Measurements from ENCODE around the gene CYP21A2. TPM values are rescaled to one million over a fixed set of nuclear protein-coding genes. Genes with fewer than 3 reads are reported as not detected.
"Not testable (repeated sequence)": the region's sequence is repeated elsewhere in the genome, so short reads cannot be mapped to it uniquely, and the experiment has no call there.

The CYP21A2 gene
- not detected in 2 replicates for total RNA-seq (2014; rRNA removed; shearing (Covaris generic))

DNA sequence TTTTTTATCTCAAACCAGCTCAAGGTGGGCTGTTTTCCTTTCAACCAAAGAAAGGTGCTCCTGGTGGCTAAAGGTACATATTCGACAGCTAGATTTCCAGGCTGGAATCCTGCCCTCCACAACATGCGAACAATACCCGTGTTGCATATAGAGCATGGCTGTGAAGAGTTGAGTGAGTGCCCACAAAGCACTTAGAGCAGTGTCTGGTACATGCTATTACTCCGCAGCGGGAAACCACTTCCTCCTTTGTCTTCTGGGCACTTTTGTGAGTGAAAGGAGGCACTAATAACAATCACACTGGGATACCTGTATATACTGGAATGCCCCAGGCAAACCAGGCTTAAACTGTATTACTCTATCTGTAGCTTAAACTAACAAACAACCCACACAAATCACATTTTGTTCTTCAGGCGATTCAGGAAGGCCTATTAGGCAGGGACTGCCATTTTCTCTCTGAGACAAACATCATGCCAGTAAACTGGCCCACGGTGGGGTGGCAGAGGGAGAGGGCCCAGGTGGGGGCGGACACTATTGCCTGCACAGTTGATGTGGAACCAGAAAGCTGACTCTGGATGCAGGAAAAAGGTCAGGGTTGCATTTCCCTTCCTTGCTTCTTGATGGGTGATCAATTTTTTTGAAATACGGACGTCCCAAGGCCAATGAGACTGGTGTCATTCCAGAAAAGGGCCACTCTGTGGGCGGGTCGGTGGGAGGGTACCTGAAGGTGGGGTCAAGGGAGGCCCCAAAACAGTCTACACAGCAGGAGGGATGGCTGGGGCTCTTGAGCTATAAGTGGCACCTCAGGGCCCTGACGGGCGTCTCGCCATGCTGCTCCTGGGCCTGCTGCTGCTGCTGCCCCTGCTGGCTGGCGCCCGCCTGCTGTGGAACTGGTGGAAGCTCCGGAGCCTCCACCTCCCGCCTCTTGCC lies at the start of gene CYP21A2:
TSS of gene CYP21A2 (plus strand) at position 818 of the 927 bp plus-strand sequence. CDS start at position 826, 8 bp downstream.
- not testable (repeated sequence) for DNase-seq (ENCODE audit: low spot score)

- DNase-seq (ENCODE audit: low spot score): not testable (repeated sequence)
These were observed 48.9 kb upstream of the CYP21A2 start for GRCh38 chr6:31989363-31989762.

DNA sequence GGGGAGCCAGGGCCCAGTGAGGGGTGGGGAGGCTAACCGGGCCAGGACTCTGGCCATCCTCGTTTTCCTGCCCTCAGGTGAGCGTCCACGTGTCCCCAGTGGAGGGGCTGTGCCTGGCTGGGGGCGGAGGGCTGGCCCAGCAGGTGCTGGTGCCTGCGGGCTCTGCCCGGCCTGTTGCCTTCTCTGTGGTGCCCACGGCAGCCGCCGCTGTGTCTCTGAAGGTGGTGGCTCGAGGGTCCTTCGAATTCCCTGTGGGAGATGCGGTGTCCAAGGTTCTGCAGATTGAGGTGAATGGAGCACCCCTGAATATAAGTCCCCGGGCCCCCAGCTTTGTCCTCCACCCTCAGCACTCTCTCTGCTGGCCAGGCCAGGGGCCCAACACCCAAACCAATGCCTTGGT lies 43.8 kb upstream of the CYP21A2 start:
- DNase-seq (ENCODE audit: low spot score): not testable (repeated sequence)

GRCh38 chr6:31996385-31996784 lies 41.8 kb upstream of the CYP21A2 start:
- DNase-seq (ENCODE audit: low spot score): not testable (repeated sequence)

DNA sequence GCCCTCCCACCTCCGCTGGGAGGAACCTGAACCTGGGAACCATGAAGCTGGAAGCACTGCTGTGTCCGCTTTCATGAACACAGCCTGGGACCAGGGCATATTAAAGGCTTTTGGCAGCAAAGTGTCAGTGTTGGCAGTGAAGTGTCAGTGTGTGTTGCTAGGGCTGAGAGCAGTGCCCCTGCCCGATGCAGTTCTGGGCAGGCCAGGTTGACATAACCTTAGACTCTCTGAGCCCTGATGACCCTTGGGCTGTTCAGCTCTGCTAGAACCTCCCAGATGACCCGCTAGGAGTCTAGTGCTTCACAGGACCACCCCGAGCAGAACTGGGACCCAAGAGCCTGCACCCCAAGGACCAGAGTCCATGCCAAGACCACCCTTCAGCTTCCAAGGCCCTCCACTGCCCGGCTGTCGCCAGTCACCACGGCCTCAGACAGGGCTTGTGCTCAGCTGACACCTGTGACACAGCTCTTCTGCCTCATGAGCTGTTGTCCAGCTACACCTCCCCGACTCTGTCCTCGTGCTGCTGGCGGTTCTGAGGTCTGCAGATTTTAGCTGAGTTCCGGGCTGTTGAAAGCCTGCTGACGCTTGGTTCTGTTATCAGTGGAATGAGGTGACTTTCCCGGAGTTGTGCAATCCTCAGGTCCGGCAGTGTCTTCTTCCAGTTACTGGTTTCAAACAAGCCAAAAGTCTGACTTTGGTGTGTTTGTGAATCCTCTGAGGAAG lies 35.5 kb upstream of the CYP21A2 start:
- not testable (repeated sequence) for DNase-seq (ENCODE audit: low spot score)

DNA sequence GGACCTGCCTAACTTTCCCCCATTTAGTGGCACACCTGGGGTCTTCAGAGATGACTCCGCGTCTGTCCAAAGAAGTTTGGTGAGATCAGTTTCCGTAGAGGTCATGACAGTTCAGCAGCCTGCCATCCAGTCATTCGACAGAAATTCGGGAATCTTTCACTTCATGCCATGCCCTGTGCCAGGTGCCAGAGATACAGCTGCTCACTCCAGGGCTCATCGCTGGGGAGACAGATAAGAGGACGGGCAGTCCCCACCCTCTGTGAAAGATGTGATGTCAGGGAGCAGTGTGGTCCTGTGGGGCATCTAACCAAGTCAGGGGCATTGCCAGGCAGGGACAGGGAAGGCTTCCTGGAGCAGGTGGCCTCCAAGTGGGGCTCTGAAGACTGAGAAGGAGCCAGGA lies 34.9 kb upstream of the CYP21A2 start:
- DNase-seq (ENCODE audit: low spot score): not testable (repeated sequence)

GRCh38 chr6:32004393-32004792 lies 33.8 kb upstream of the CYP21A2 start:
- not testable (repeated sequence) for DNase-seq (ENCODE audit: low spot score)

GRCh38 chr6:32004864-32005537 lies 33.2 kb upstream of the CYP21A2 start:
- DNase-seq (ENCODE audit: low spot score): not testable (repeated sequence)

- peak; percentile 2 for DNase-seq (ENCODE audit: low spot score)
These were observed 32.7 kb upstream of the CYP21A2 start for GRCh38 chr6:32005538-32005880.

DNA sequence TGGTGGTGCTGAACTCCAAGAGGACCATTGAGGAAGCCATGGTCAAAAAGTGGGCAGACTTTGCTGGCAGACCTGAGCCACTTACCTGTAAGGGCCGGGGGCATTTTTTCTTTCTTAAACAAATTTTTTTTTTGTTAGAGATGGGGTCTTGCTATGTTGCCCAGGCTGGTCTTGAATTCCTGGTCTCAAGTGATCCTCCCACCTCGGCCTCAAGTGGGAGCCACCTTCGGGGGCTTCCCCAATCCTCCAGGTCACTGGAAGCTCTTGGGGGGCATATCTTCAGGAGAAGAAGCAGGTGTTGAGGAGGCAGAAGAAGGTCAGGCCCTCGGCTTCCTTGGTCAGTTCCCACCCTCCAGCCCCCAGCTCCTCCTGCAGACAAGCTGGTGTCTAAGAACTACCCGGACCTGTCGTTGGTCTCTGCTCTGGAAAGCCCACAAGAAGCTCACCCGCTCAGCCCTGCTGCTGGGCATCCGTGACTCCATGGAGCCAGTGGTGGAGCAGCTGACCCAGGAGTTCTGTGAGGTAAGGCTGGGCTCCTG lies 32.2 kb upstream of the CYP21A2 start:
- DNase-seq (ENCODE audit: low spot score): not testable (repeated sequence)

GRCh38 chr6:32007086-32007485 lies 31.1 kb upstream of the CYP21A2 start:
- not testable (repeated sequence) for DNase-seq (ENCODE audit: low spot score)

GRCh38 chr6:32008037-32008436 lies 30.2 kb upstream of the CYP21A2 start:
- DNase-seq (ENCODE audit: low spot score): not testable (repeated sequence)

- not testable (repeated sequence) for DNase-seq (ENCODE audit: low spot score)
These were observed 29.6 kb upstream of the CYP21A2 start for GRCh38 chr6:32008616-32009015.

GRCh38 chr6:32009537-32009936 lies 28.7 kb upstream of the CYP21A2 start:
- DNase-seq (ENCODE audit: low spot score): not testable (repeated sequence)

DNA sequence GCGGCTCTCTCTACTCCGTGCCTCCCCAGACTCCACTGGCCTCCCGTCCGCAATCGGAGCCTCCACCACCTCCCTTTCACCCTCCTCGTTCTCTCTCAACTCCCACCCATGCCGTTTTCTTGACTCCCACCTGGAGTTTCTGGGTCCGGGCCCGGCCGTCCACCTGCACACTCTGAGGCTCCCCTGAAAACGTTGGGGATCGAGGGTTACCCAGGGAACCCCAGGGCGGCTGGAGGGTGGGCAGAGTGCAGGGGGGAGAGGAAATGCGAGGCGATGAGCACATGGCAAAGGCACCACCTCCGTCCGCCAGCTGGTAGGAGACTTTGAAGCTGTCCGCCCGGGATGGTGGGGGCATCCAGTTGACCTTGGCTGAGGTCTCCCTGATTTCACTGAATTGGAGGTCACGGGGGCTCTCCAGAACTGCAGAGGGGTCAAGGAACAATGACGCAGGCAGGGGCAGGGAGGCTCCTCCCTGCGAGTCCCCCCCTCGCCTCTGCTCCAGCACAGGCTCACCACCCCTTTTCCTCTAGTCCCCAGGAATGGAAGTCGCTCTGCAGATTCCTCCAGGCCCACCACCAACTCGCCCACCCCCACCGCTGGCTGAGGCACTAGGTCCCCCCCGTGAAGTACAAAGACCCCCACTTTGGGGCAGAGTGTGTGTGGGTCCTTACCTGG lies 27.2 kb upstream of the CYP21A2 start:
- not testable (repeated sequence) for DNase-seq (ENCODE audit: low spot score)

DNA sequence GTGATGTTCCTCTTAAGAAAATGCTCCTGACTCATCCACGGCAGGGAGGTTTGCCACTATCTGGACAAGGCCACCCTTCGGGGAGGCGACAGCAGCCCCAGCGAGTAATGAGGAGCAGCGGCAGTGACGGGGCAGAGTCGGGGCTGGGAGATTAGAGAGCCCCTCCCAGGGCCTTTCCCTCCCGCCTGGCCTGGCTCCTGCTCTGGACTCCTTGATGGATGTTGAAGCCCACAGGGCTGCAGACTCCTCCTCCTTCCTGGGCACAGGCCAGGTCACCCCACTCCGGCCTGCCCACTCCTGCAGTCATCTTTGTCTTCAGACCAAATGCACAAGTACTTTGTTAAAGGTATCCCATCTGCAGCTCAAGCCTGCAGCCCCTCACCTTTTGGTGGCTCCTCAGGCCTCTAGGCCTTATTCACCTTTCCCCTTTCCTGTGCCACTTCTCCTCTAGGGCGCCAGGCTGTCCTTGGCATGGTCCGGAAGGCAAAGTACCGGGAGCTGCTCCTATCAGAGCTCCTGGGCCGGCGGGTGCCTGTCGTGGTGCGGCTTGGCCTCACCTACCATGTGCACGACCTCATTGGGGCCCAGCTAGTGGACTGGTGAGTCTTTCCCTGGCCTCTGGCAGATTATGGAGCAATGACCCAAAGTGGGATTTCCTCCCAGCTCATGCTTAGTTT lies 25.1 kb upstream of the CYP21A2 start:
- not testable (repeated sequence) for DNase-seq (ENCODE audit: low spot score)

- not testable (repeated sequence) for DNase-seq (ENCODE audit: low spot score)
These were observed 24.5 kb upstream of the CYP21A2 start for GRCh38 chr6:32013738-32014137.

- not testable (repeated sequence) for DNase-seq (ENCODE audit: low spot score)
These were observed 23.7 kb upstream of the CYP21A2 start, which contains the start of gene C4B for GRCh38 chr6:32014547-32014946. Gene C4B, plus strand, starts transcription at chr6:32014795. Its CDS starts 51 bp downstream, at chr6:32014846.

- DNase-seq (ENCODE audit: low spot score): not testable (repeated sequence)
These were observed 16.1 kb upstream of the CYP21A2 start for GRCh38 chr6:32022100-32022499.

GRCh38 chr6:32028631-32029030 lies 9.6 kb upstream of the CYP21A2 start:
- DNase-seq (ENCODE audit: low spot score): not testable (repeated sequence)

Data from HT-29 (cell line).